Smooth muscle cell (in vitro differentiated cells): ENCODE measurements around the gene VAV2. TPM values are rescaled to one million over a fixed set of nuclear protein-coding genes. Genes with fewer than 3 reads are reported as not detected.

Experiments used
- DNase-seq: peaks from one replicate; lab custom pipeline; 2025; ENCODE audit not compliant: unreplicated experiment; lab: John Stamatoyannopoulos, UW
- H2AFZ ChIP-seq: fragments of 200-600 bp; sonication (generic); 2 replicates; pipeline ENCODE4 v1.6.0; 2016; ENCODE audit warnings: antibody characterized with exemption, low read depth, mild to moderate bottlenecking
- H3F3A ChIP-seq: fragments of 200-600 bp; sonication (generic); 2 replicates; pipeline ENCODE4 v1.6.0; 2017; ENCODE audit warnings: antibody characterized with exemption, low read depth
- H3K27ac ChIP-seq: fragments of 200-600 bp; sonication (generic); 2 replicates; pipeline ENCODE4 v1.5.1; 2016; ENCODE audit warnings: low read depth, mild to moderate bottlenecking
- H3K27me3 ChIP-seq: fragments of 200-600 bp; sonication (generic); 2 replicates; pipeline ENCODE4 v1.6.1; 2016; ENCODE audit warnings: low read depth, mild to moderate bottlenecking
- H3K36me3 ChIP-seq: fragments of 200-600 bp; sonication (generic); 2 replicates; pipeline ENCODE4 v1.5.1; 2016; ENCODE audit warnings: low read depth
- H3K4me1 ChIP-seq: fragments of 200-600 bp; sonication (generic); 2 replicates; pipeline ENCODE4 v1.5.1; 2016; ENCODE audit warnings: low read depth
- H3K4me2 ChIP-seq: fragments of 200-600 bp; sonication (generic); 2 replicates; pipeline ENCODE4 v1.6.0; 2016; ENCODE audit warnings: mild to moderate bottlenecking
- H3K4me3 ChIP-seq: fragments of 200-600 bp; sonication (generic); 2 replicates; pipeline ENCODE4 v1.5.1; 2016; ENCODE audit warnings: mild to moderate bottlenecking
- H3K79me2 ChIP-seq: fragments of 200-600 bp; sonication (generic); 2 replicates; pipeline ENCODE4 v1.6.0; 2016; ENCODE audit warnings: low read depth, mild to moderate bottlenecking
- H3K9ac ChIP-seq: fragments of 200-600 bp; sonication (generic); 2 replicates; pipeline ENCODE4 v1.6.0; 2016; ENCODE audit warnings: low read depth
- H3K9me3 ChIP-seq: fragments of 200-600 bp; sonication (generic); replicated peaks from 2 replicates; pipeline ENCODE4 v1.5.1; 2016; ENCODE audit warnings: low read depth
- H4K20me1 ChIP-seq: fragments of 200-600 bp; sonication (generic); 2 replicates; pipeline ENCODE4 v1.6.0; 2016; ENCODE audit warnings: low read depth
- WGBS: methylation state at CpG from one replicate; pipeline ENCODE4 v1.1.7; 2016; ENCODE audit warnings: low lambda C conversion rate; 5-methylcytosine and 5-hydroxymethylcytosine counted together
- polyA plus RNA-seq: library from polyadenylated mRNA; unstranded; fragments of >200 nt; fragmentation: Nextera tagmentation; extraction: Ambion mirVana; gene quantifications from 2 replicates; pipeline ENCODE4 v1.2.1, GENCODE V29; 2016
- total RNA-seq: library from RNA; depleted of rRNA; stranded (reverse); fragments of >200 nt; gene quantifications from 2 replicates; pipeline ENCODE4 v1.2.3, GENCODE V29; 2014
- TF ChIP-seq, protein P1 (sequence below): fragments of 200-600 bp; sonication (generic); IDR thresholded peaks from 2 replicates; pipeline ENCODE4 v1.5.1; 2017; ENCODE audit warnings: borderline replicate concordance, mild to moderate bottlenecking, antibody characterized with exemption; ENCODE audit not compliant: insufficient read depth, poor library complexity, severe bottlenecking

The VAV2 gene
- total and polyA plus RNA-seq, 2 experiments from 2014 or later, result 26.2 to 35.3 TPM

DNA sequence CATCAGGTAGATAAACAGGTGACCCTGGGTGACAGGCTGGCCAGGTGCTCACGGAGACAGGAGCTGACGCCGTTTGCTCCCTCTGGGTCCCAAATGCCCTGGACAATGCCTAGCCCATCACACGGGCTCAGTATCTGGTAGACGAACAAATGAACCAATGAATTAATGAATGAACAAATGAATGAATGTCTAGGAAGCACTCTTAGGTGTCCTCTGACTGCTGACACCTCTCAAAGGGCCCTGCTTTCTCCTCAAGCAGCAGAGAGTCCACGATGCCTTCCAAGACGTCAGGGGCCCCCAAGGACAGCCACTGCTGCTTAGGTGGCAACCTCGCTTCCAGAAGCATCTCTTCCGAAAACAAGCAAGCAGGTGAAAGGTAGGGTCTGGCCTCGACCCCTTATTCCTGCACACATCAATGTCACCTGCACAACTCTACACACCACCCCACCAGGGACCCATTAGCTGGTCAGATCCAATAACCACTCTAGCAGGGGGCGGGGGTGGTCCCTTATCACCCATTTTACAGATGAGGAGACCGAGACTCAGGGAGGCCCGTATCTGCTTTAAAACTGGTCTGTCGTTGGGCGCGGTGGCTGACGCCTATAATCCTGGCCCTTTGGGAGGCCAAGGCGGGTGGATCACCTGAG is 45.2 kb downstream of the VAV2 start:
- Histone ChIP-seq H3K79me2 (peaks cover 95% of the 10 kb centered on the region), H3K9ac (no peak overlapping the region), H2AFZ (no peak overlapping the region), H3K36me3 (no peaks in the 10 kb centered on the region), H3K4me2 (no peak overlapping the region), H3K4me3 (no peak overlapping the region), H3K4me1 (peaks cover 20% of the 10 kb centered on the region), H3K9me3 (no peaks in the 10 kb centered on the region), H3K27ac (no peak overlapping the region), H4K20me1 (peaks cover 100% of the 10 kb centered on the region), H3F3A (no peaks in the 10 kb centered on the region), H3K27me3 (no peaks in the 10 kb centered on the region)
- WGBS, result 94% methylated on average over 18 of the region's 18 CpGs
- TF ChIP-seq, protein P1, sequence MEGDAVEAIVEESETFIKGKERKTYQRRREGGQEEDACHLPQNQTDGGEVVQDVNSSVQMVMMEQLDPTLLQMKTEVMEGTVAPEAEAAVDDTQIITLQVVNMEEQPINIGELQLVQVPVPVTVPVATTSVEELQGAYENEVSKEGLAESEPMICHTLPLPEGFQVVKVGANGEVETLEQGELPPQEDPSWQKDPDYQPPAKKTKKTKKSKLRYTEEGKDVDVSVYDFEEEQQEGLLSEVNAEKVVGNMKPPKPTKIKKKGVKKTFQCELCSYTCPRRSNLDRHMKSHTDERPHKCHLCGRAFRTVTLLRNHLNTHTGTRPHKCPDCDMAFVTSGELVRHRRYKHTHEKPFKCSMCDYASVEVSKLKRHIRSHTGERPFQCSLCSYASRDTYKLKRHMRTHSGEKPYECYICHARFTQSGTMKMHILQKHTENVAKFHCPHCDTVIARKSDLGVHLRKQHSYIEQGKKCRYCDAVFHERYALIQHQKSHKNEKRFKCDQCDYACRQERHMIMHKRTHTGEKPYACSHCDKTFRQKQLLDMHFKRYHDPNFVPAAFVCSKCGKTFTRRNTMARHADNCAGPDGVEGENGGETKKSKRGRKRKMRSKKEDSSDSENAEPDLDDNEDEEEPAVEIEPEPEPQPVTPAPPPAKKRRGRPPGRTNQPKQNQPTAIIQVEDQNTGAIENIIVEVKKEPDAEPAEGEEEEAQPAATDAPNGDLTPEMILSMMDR, result no peak
- no peak for DNase-seq

DNA sequence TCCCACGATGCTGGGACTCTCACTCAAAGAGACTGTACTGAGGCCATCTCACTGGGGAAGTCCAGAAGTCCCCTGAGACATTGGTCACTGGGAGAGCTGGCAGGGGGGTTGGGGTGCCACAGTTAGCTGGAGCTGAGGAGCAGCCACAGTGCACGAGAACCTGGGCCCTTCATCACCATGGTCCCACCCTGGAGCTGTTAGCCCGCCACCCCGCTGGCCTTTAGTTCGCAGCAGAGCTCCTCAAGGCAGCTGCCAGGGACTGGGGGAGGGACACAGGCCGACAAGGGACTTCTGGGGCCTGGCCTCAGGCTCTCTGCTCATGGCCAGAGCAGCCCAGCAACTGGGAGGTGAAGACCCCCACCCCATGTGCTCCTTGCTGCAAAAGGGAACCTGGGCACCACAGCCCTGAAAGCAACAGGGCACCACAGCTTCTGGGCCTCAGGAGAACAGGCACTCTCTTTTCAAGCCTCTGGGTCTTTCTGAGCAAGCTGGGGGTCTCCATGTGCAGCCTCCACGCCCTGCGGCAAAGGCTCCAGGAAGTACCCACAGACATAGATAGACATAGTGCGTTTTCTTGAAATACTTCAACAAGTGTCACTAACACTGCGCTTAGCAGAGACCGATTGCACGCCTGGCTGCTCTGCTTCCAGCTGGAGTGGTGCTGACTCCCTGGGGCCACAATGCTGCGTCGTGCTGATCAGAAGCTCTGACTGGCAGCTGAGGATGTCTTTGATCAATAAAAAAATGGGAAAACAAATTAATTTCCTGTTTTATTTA is 46.0 kb downstream of the VAV2 start:
- TF ChIP-seq, protein P1, result no peak
- Histone ChIP-seq H3K4me3 (no peak overlapping the region), H3K27ac (no peak overlapping the region), H4K20me1 (peaks cover 99% of the 10 kb centered on the region), H3K4me2 (no peak overlapping the region), H2AFZ (no peak overlapping the region), H3K79me2 (peaks cover 95% of the 10 kb centered on the region), H3K36me3 (no peaks in the 10 kb centered on the region), H3K27me3 (no peaks in the 10 kb centered on the region), H3K4me1 (peaks cover 20% of the 10 kb centered on the region), H3K9me3 (no peaks in the 10 kb centered on the region), H3K9ac (no peak overlapping the region), H3F3A (no peaks in the 10 kb centered on the region)
- DNase-seq, result no peak
- WGBS, result 94% methylated on average over 13 of the region's 14 CpGs

DNA sequence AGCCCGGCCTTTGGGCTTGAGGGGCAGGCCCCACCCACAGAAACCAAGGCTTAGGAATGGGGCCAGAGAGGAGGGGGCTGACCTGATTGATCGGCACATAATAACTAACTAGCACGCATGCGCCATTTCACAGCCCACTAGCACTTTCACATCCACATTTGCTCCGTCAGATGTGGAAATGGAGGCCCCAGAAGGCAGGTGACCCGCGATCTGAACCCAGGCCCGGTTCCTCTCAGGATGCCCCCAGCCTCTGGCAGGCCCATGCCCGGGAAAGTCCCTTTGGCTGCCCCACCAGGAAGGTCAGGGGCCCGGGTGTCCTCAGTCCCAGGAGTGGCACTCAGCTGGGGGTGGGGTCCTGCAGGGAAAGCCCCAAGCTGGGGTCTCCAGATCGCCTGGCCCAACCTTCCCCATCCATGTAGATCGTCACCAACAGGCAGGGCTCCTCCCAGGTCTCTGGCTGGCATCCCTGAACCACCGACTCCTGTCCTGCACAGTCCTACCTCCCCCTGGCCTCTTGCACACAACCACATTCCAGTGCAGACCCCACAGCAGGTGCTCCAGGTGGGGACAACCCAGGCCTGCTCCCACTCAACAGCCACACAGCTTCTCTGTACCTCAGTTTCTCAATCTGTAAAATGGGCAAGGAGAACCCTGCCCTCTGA is 46.7 kb downstream of the VAV2 start:
- no peak overlapping the region for H3K4me2 ChIP-seq
- H3K27me3 ChIP-seq, result no peaks in the 10 kb centered on the region
- DNase-seq, result no peak

More for the DNA sequence above, 46.7 kb downstream of the VAV2 start:
- Histone ChIP-seq H3K27ac (peak overlapping the region; percentile 44), H4K20me1 (peaks cover 99% of the 10 kb centered on the region), H3F3A (no peaks in the 10 kb centered on the region), H3K79me2 (peaks cover 95% of the 10 kb centered on the region), H3K4me1 (peaks cover 20% of the 10 kb centered on the region), H2AFZ (no peak overlapping the region), H3K4me3 (no peak overlapping the region), H3K9me3 (no peaks in the 10 kb centered on the region), H3K9ac (no peak overlapping the region), H3K36me3 (no peaks in the 10 kb centered on the region)
- TF ChIP-seq, protein P1, result no peak
- WGBS, result 93% methylated on average over 13 of the region's 13 CpGs
